ENCODE data around the gene PM20D2.

- TF ChIP-seq CTCF (IDR thresholded peaks at IDR 0.05; ENCODE audit: insufficient read depth, low read length) (no peak), REST (IDR thresholded peaks at IDR 0.05; ENCODE audit: insufficient replicate concordance, low read depth) (no peak)
Measured at GRCh38 chr6:89197141-89197540, 51.3 kb downstream of the PM20D2 start.
